Keratinocyte (primary cell): ENCODE data around the gene MAGI2. TPM values are rescaled to one million over a fixed set of nuclear protein-coding genes. Genes with fewer than 3 reads are reported as not detected.

Experiments
- DNase-seq: peaks from one replicate; pipeline ENCODE4 v3.0.0-alpha.2; 2011; ENCODE audit warnings: low read depth, missing footprints, low spot score
- FAIRE-seq: peaks from 2 replicates; lab custom pipeline; 2011; peaks lifted over from hg19 to GRCh38; lab: Jason Lieb, UNC
- H2AFZ ChIP-seq: 2 replicates; pipeline ENCODE4 v1.6.0; 2012; ENCODE audit warnings: low read length, control low read depth, inconsistent platforms; ENCODE audit not compliant: control insufficient read depth
- H3K27ac ChIP-seq: 2 replicates; pipeline ENCODE4 v1.5.1; 2011; ENCODE audit warnings: low read length; ENCODE audit not compliant: control insufficient read depth, insufficient read depth
- H3K27me3 ChIP-seq: 3 replicates; pipeline ENCODE4 v1.6.0; 2011; ENCODE audit warnings: low read length; ENCODE audit not compliant: control insufficient read depth, insufficient read depth; ENCODE audit errors: extremely low read depth
- H3K36me3 ChIP-seq, 2 experiments: 2 replicates in 1 of 2; 3 replicates in 1 of 2; pipeline ENCODE4 v1.5.1; 2011; ENCODE audit warnings: low read length in 2 of 2, mild to moderate bottlenecking in 1 of 2; ENCODE audit not compliant: control insufficient read depth in 2 of 2, insufficient read depth in 2 of 2; ENCODE audit errors: extremely low read depth in 1 of 2
- H3K4me1 ChIP-seq: 3 replicates; pipeline ENCODE4 v1.5.1; 2011; ENCODE audit warnings: low read length; ENCODE audit not compliant: control insufficient read depth, insufficient read depth; ENCODE audit errors: extremely low read depth
- H3K4me2 ChIP-seq: 3 replicates; pipeline ENCODE4 v1.6.0; 2011; ENCODE audit warnings: low read depth, low read length; ENCODE audit not compliant: control insufficient read depth, insufficient read depth; ENCODE audit errors: extremely low read depth
- H3K4me3 ChIP-seq, 3 experiments: fragments of 200-600 bp in 1 of 3; sonication (generic) in 1 of 3; 2 replicates in 2 of 3; 3 replicates in 1 of 3; pipeline ENCODE4 v1.5.1; 2011 to 2016; ENCODE audit warnings: low read length in 3 of 3, mild to moderate bottlenecking in 3 of 3, control low read depth in 2 of 3, inconsistent platforms in 1 of 3, low read depth in 1 of 3, mixed read lengths in 1 of 3, mixed run types in 1 of 3, moderate library complexity in 1 of 3; ENCODE audit not compliant: control insufficient read depth in 2 of 3, insufficient read depth in 2 of 3; ENCODE audit errors: extremely low read depth in 1 of 3
- H3K79me2 ChIP-seq: 2 replicates; pipeline ENCODE4 v1.6.0; 2012; ENCODE audit warnings: low read length; ENCODE audit not compliant: control insufficient read depth, insufficient read depth
- H3K9ac ChIP-seq: 3 replicates; pipeline ENCODE4 v1.6.0; 2011; ENCODE audit warnings: low read length; ENCODE audit not compliant: control insufficient read depth, insufficient read depth; ENCODE audit errors: extremely low read depth
- H3K9me1 ChIP-seq: 3 replicates; pipeline ENCODE4 v1.6.0; 2011; ENCODE audit warnings: low read length; ENCODE audit not compliant: control insufficient read depth, insufficient read depth; ENCODE audit errors: extremely low read depth
- H3K9me3 ChIP-seq: 2 replicates; pipeline ENCODE4 v1.5.1; 2012; ENCODE audit warnings: low read depth, low read length; ENCODE audit not compliant: control insufficient read depth
- H4K20me1 ChIP-seq: 3 replicates; pipeline ENCODE4 v1.6.0; 2011; ENCODE audit warnings: low read length; ENCODE audit not compliant: control insufficient read depth, insufficient read depth; ENCODE audit errors: extremely low read depth
- CTCF ChIP-seq, 3 experiments: IDR thresholded peaks in 1 of 3; conservative IDR thresholded peaks in 1 of 3; optimal IDR thresholded peaks in 1 of 3; 2 replicates in 2 of 3; 3 replicates in 1 of 3; pipeline versions ENCODE3 to v1.5.1; 2011; ENCODE audit warnings: low read length in 3 of 3, mild to moderate bottlenecking in 3 of 3, moderate library complexity in 2 of 3, control low read depth in 1 of 3, inconsistent platforms in 1 of 3; ENCODE audit not compliant: insufficient read depth in 2 of 3; ENCODE audit errors: extremely low read depth in 1 of 3
- EZH2 ChIP-seq: IDR thresholded peaks from one replicate; pipeline ENCODE4 v1.6.1; 2012; ENCODE audit warnings: inconsistent platforms, mild to moderate bottlenecking, low read length, moderate library complexity
- dilution Hi-C: fragments of 300-500 bp; cut with MboI; formaldehyde crosslinking; loops from one replicate; pipeline ENCODE4 v1.7.0; 2020; ENCODE audit warnings: low sequenced_read_pairs; ENCODE audit not compliant: extremely low pct_ligation_motif_present
- polyA plus RNA-seq, 5 experiments: library from polyadenylated mRNA; depleted of rRNA in 3 of 5; stranded (reverse) in 3 of 5; stranded (forward) in 1 of 5; unstranded in 1 of 5; fragments of >200 nt; gene quantifications; 1 replicate in 1 of 5; 2 replicates in 3 of 5; 3 replicates in 1 of 5; pipeline versions ENCODE4 v1.2.1 to v1.2.3, GENCODE V29; 2011 to 2012; ENCODE audit warnings: missing spikeins in 2 of 5, low read depth in 1 of 5, low replicate concordance in 1 of 5

MAGI2 gene
- polyA plus RNA-seq, 1 donor (not counting 4 experiments of a cell fraction or from before 2014, with no cell fraction given) = 0.07 TPM

GRCh38 chr7:79291498-79291865 is 162.0 kb downstream of the MAGI2 start:
- peak overlapping the region; percentile 49 for H3K27ac ChIP-seq

GRCh38 chr7:79290841-79291497 is 162.5 kb downstream of the MAGI2 start:
- Histone ChIP-seq H3K36me3 (no peaks in the 10 kb centered on the region), H3K27ac (peak overlapping the region; percentile 49), H3K79me2 (no peaks in the 10 kb centered on the region), H3K4me1 (peaks cover 30% of the 10 kb centered on the region), H3K27me3 (no peaks in the 10 kb centered on the region), H3K4me2 (peak overlapping the region; percentile 11), H3K9ac (no peak overlapping the region), H3K9me1 (no peaks in the 10 kb centered on the region), H4K20me1 (no peaks in the 10 kb centered on the region), H2AFZ (no peak overlapping the region), H3K4me3 (no peak overlapping the region), H3K9me3 (no peaks in the 10 kb centered on the region)
- dilution Hi-C loops = no loop called here
- FAIRE-seq (peak; percentile 32), DNase-seq (no peak)
- TF ChIP-seq CTCF (optimal IDR thresholded peaks at IDR 0.05 in 1 of 3, IDR thresholded peaks at IDR 0.05 in 1 of 3, conservative IDR thresholded peaks at IDR 0.05 in 1 of 3; ENCODE audit: extremely low read depth in 1 of 3, insufficient read depth in 2 of 3, low read length in 3 of 3) (no peak), EZH2 (no peak)

More at GRCh38 chr7:79291498-79291865, 162.0 kb downstream of the MAGI2 start:
- Histone ChIP-seq H3K4me1 (peaks cover 33% of the 10 kb centered on the region), H3K79me2 (no peaks in the 10 kb centered on the region), H3K4me3 (no peak overlapping the region), H3K9ac (no peak overlapping the region), H3K9me1 (no peaks in the 10 kb centered on the region), H3K27me3 (no peaks in the 10 kb centered on the region), H4K20me1 (no peaks in the 10 kb centered on the region), H3K4me2 (peak overlapping the region; percentile 11), H3K9me3 (no peaks in the 10 kb centered on the region), H3K36me3 (no peaks in the 10 kb centered on the region), H2AFZ (no peak overlapping the region)
- DNase-seq = no peak
- TF ChIP-seq CTCF (optimal IDR thresholded peaks at IDR 0.05 in 1 of 3, IDR thresholded peaks at IDR 0.05 in 1 of 3, conservative IDR thresholded peaks at IDR 0.05 in 1 of 3; ENCODE audit: extremely low read depth in 1 of 3, insufficient read depth in 2 of 3, low read length in 3 of 3) (no peak), EZH2 (no peak)
- dilution Hi-C loops = no loop called here
- no peak for FAIRE-seq
